Gastroesophageal sphincter (tissue), 3 donors: Measurements from ENCODE around the gene DFFB.

Experiments
- CTCF ChIP-seq, 4 experiments: fragments of 200-600 bp in 2 of 4; fragments of 450-650 bp in 2 of 4; sonication (generic) in 1 of 4; IDR thresholded peaks; one replicate each; pipeline ENCODE4 v1.5.1; 2017 to 2019; ENCODE audit warnings: antibody characterized with exemption in 4 of 4, mild to moderate bottlenecking in 2 of 4, moderate library complexity in 2 of 4
- POLR2A ChIP-seq, 2 donors: fragments of 450-650 bp; IDR thresholded peaks; one replicate each; pipeline ENCODE4 v1.6.1; 2017; ENCODE audit warnings: antibody characterized with exemption in 2 of 2, mild to moderate bottlenecking in 2 of 2, moderate library complexity in 1 of 2
- POLR2AphosphoS5 ChIP-seq: sonication (generic); formaldehyde crosslinking; IDR thresholded peaks from one replicate; pipeline ENCODE4 v1.6.1; 2017; ENCODE audit warnings: antibody characterized with exemption

- TF ChIP-seq POLR2AphosphoS5 (no peak), POLR2A (IDR thresholded peaks at IDR 0.05) (no peak), CTCF (IDR thresholded peaks at IDR 0.05) (no peak)
Measured at GRCh38 chr1:3883194-3883925, 26.1 kb downstream of the DFFB start.
